ENCODE data around the gene DRD4. TPM values are rescaled to one million over a fixed set of nuclear protein-coding genes. Genes with fewer than 3 reads are reported as not detected.

DRD4 gene
- total and polyA plus RNA-seq, 9 of the 15 experiments (the other 6 are each of a cell fraction or from before 2014, with no cell fraction given), result 0.04 to 0.95 (median 0.21) TPM; not detected in 5

DNA sequence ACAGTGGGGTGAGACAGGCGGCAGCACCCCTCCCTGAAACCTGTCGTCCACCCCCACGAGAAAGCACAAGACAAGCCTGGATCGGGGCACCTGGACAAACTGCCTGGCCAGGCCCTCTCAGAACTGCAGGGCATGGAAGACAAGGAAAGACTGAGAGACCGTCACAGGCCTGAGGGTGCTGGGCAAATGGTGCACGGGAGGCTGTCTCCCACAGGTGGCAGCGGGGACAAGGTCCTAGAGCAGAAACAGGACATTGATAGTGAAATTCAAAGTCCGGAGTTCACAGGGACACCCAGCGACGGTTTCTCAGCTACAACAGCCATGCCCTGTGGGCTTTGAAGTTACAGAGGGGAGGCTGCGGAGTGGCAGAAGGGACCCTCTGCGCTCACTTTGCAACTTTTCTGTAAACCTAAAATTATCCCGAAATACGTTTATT is 20.6 kb downstream of the DRD4 start:
- TF ChIP-seq BCL6 (CRISPR knock-in tag; IDR thresholded peaks at IDR 0.05) (no peak), ZKSCAN1 (IDR thresholded peaks at IDR 0.05; ENCODE audit: low read depth, low read length) (no peak), FOXK1 (CRISPR knock-in tag; IDR thresholded peaks at IDR 0.05; ENCODE audit: borderline replicate concordance) (no peak), TAF1 (IDR thresholded peaks at IDR 0.05; ENCODE audit: control insufficient read depth, extremely low read depth, insufficient read depth, low read length, severe bottlenecking) (no peak), LCOR (CRISPR knock-in tag; IDR thresholded peaks at IDR 0.05) (no peak), NCOA1 (IDR thresholded peaks at IDR 0.05; ENCODE audit: low read depth) (no peak), RFX7 (CRISPR knock-in tag; IDR thresholded peaks at IDR 0.05) (no peak), NFATC3 (IDR thresholded peaks at IDR 0.05) (no peak), PHF8 (IDR thresholded peaks at IDR 0.05; ENCODE audit: borderline replicate concordance, low read length) (no peak), SMARCA4 (IDR thresholded peaks at IDR 0.05) (no peak)
- TF ChIP-seq, protein P1, sequence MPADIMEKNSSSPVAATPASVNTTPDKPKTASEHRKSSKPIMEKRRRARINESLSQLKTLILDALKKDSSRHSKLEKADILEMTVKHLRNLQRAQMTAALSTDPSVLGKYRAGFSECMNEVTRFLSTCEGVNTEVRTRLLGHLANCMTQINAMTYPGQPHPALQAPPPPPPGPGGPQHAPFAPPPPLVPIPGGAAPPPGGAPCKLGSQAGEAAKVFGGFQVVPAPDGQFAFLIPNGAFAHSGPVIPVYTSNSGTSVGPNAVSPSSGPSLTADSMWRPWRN (IDR thresholded peaks at IDR 0.05; ENCODE audit: low read depth), result no peak
- no TSS peak for BruUV-seq (replicated peaks)
- H3K9me3 ChIP-seq (replicated peaks; ENCODE audit: control insufficient read depth, insufficient read depth, low read depth, low read length), result no peaks in the 10 kb centered on the region
- WGBS (ENCODE audit: insufficient coverage, low coverage, missing lambda C conversion rate), result 87% methylated on average over 14 of the region's 14 CpGs
- peaks cover 85% of the 10 kb centered on the region; the same call in 2 of the 3 replicates for H3K36me3 ChIP-seq (ENCODE audit: control insufficient read depth, insufficient read depth, low read length)
- no peak overlapping the region for H3K4me2 ChIP-seq (ENCODE audit: insufficient read depth, low read length)
- no peak overlapping the region for H3K27ac ChIP-seq (ENCODE audit: extremely low read depth, low read depth, low read length)
- in situ Hi-C loops (cut with MboI), result no loop called here
- ChIA-PET CTCF (ENCODE audit: low intra/inter-chr PET ratio) (no interaction called here), POLR2A (interaction anchor here (0.5 to 0.7 kb wide), 3 partner anchors 8 to 34 kb away, joined by 3 to 4 read pairs (median 3); no protein-coding TSS in a partner anchor)
- H3K27me3 ChIP-seq (ENCODE audit: control insufficient read depth in 2 of 2, insufficient read depth in 2 of 2, low read length in 2 of 2), result no peaks in the 10 kb centered on the region
- H3K4me3 ChIP-seq, result no peak overlapping the region
- intact Hi-C loops (cut with micrococcal nuclease), result no loop called here
- H3K79me2 ChIP-seq (ENCODE audit: control insufficient read depth, insufficient read depth, low read length), result peaks cover 8% of the 10 kb centered on the region; the same call in 1 of the 3 replicates
- no peak for DNase-seq (ENCODE audit: extremely low read depth in 1 of 4, low spot score in 3 of 4)
- H4K20me1 ChIP-seq (replicated peaks; ENCODE audit: control insufficient read depth, insufficient read depth, low read length), result no peaks in the 10 kb centered on the region
- H3K9ac ChIP-seq (ENCODE audit: insufficient read depth in 1 of 2, low read depth in 2 of 2, low read length in 2 of 2), result peak overlapping the region in 1 of 2 experiments; percentile 79; a peak in 2 of 4 replicates
- no peak overlapping the region for H2AFZ ChIP-seq (ENCODE audit: low read depth, low read length)
- no peaks in the 10 kb centered on the region for H3K9me1 ChIP-seq (ENCODE audit: control insufficient read depth, insufficient read depth, low read length)
- FAIRE-seq, result no peak
- no peak for ATAC-seq
- peaks cover 0 to 27% of the 10 kb centered on the region in 2 experiments; a peak in 2 of 5 replicates for H3K4me1 ChIP-seq (replicated peaks in 1 of 2; ENCODE audit: control insufficient read depth in 2 of 2, insufficient read depth in 2 of 2, low read length in 2 of 2)
